Testis (tissue), 3 donors: Measurements from ENCODE around the gene SLC39A13. TPM values are rescaled to one million over a fixed set of nuclear protein-coding genes. Genes with fewer than 3 reads are reported as not detected.

Experiments
- DNase-seq: peaks from one replicate; pipeline ENCODE4 v3.0.0-alpha.2; 2019
- H3K27ac ChIP-seq, 2 donors: fragments of 200-600 bp; sonication (generic); one replicate each; pipeline ENCODE4 v1.5.1; 2019
- H3K27me3 ChIP-seq: fragments of 200-600 bp; sonication (generic); one replicate; pipeline ENCODE4 v1.5.1; 2019
- H3K36me3 ChIP-seq: fragments of 200-600 bp; sonication (generic); one replicate; pipeline ENCODE4 v1.5.1; 2017; ENCODE audit warnings: low read depth; ENCODE audit errors: missing control alignments
- H3K4me1 ChIP-seq: fragments of 200-600 bp; sonication (generic); one replicate; pipeline ENCODE4 v1.5.1; 2019
- H3K4me3 ChIP-seq, 2 donors: fragments of 200-600 bp; sonication (generic); one replicate each; pipeline ENCODE4 v1.5.1; 2017 to 2019
- H3K9me3 ChIP-seq: fragments of 200-600 bp; sonication (generic); one replicate; pipeline ENCODE4 v1.5.1; 2017
- CTCF ChIP-seq, 3 experiments: fragments of 450-650 bp in 2 of 3; fragments of 200-600 bp in 1 of 3; sonication (generic) in 1 of 3; IDR thresholded peaks; one replicate each; pipeline ENCODE4 v1.5.1; 2016 to 2019; ENCODE audit warnings: antibody characterized with exemption in 3 of 3, mild to moderate bottlenecking in 2 of 3, moderate library complexity in 1 of 3
- POLR2A ChIP-seq: fragments of 450-650 bp; IDR thresholded peaks from one replicate; pipeline ENCODE4 v1.6.1; 2017; ENCODE audit warnings: antibody characterized with exemption, mild to moderate bottlenecking, moderate library complexity
- WGBS, 2 donors: methylation state at CpG; one replicate each; pipeline ENCODE4 v1.1.5; 2018; 5-methylcytosine and 5-hydroxymethylcytosine counted together
- intact Hi-C: fragments of 100-400 bp; cut with DNase I; formaldehyde crosslinking; loops from one replicate; pipeline ENCODE4 v1.15.1; 2023; ENCODE audit warnings: low total_unique reads
- polyA plus RNA-seq: library from polyadenylated mRNA; stranded (reverse); fragments of 350-450 nt; fragmentation: Illumina TruSeq; extraction: RNeasy Lipid Tissue Mini Kit (QIAGEN cat#74804); gene quantifications from one replicate; pipeline ENCODE4 v1.2.3, GENCODE V29; 2014; ENCODE audit warnings: low read depth, low replicate concordance; ENCODE audit not compliant: insufficient read depth
- total RNA-seq, 2 donors: library from RNA; depleted of rRNA; stranded (reverse); fragments of >200 nt; gene quantifications; one replicate each; pipeline ENCODE4 v1.2.3, GENCODE V29; 2016

SLC39A13 gene
- total and polyA plus RNA-seq, 3 donors from 2014 or later, result 95.1 to 99.2 (median 98.1) TPM

- H3K27me3 ChIP-seq, result no peaks in the 10 kb centered on the region
- intact Hi-C loops, result loop anchor here (10.0 kb wide), 1 partner anchor 81 kb away; no protein-coding TSS in a partner anchor
- H3K9me3 ChIP-seq, result no peaks in the 10 kb centered on the region
- WGBS, 2 donors, result 43 to 58% methylated on average over 13 to 19 of the region's 19 CpGs
- peak; percentile 89 for DNase-seq
- H3K36me3 ChIP-seq, result no peaks in the 10 kb centered on the region
- H3K27ac ChIP-seq, result no peak overlapping the region
- TF ChIP-seq POLR2A (no peak), CTCF (IDR thresholded peaks at IDR 0.05) (peak; percentile 78 to 89 (median 88))
- H3K4me3 ChIP-seq, result no peak overlapping the region
- no peaks in the 10 kb centered on the region for H3K4me1 ChIP-seq
Measured at GRCh38 chr11:47373876-47374719, 34.3 kb upstream of the SLC39A13 start.

GRCh38 chr11:47374720-47375019 lies 33.7 kb upstream of the SLC39A13 start:
- TF ChIP-seq POLR2A (no peak), CTCF (IDR thresholded peaks at IDR 0.05) (no peak)
- no peaks in the 10 kb centered on the region for H3K36me3 ChIP-seq
- no peaks in the 10 kb centered on the region for H3K9me3 ChIP-seq
- no peaks in the 10 kb centered on the region for H3K4me1 ChIP-seq
- WGBS, 2 donors, result 85% methylated on average over 3 to 5 of the region's 5 CpGs
- no peak overlapping the region for H3K4me3 ChIP-seq
- no peaks in the 10 kb centered on the region for H3K27me3 ChIP-seq
- no peak for DNase-seq
- no peak overlapping the region for H3K27ac ChIP-seq
- intact Hi-C loops, result loop anchor here (10.0 kb wide), 1 partner anchor 80 kb away; no protein-coding TSS in a partner anchor

DNA sequence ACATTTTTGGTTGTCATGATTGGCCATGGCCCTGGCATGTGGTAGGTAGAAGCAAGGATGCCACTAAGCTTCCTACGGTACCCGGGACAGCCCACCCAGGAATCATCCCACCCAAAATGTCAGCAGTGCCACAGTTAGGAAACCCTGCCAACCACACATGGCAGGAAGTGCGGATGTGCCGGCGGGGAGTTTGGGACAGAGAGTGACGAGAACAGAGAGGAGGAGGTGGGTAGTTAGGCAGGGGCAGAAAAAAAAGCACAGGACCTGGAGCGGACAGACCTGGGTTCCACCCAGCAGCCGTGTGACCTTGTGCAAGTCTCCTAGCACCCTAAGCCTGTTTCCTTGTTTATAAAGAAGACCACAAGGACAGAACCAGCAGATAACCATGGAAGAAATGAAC lies 33.4 kb upstream of the SLC39A13 start:
- no peaks in the 10 kb centered on the region for H3K9me3 ChIP-seq
- 89% methylated on average over 8 of the region's 8 CpGs for WGBS, 2 donors
- no peaks in the 10 kb centered on the region for H3K36me3 ChIP-seq
- intact Hi-C loops, result loop anchor here (10.0 kb wide), 1 partner anchor 80 kb away; no protein-coding TSS in a partner anchor
- no peak for DNase-seq
- no peaks in the 10 kb centered on the region for H3K4me1 ChIP-seq
- no peak for TF ChIP-seq POLR2A
- no peak for TF ChIP-seq CTCF (IDR thresholded peaks at IDR 0.05)
- no peaks in the 10 kb centered on the region for H3K27me3 ChIP-seq
- H3K27ac ChIP-seq, result no peak overlapping the region
- no peak overlapping the region for H3K4me3 ChIP-seq

DNA sequence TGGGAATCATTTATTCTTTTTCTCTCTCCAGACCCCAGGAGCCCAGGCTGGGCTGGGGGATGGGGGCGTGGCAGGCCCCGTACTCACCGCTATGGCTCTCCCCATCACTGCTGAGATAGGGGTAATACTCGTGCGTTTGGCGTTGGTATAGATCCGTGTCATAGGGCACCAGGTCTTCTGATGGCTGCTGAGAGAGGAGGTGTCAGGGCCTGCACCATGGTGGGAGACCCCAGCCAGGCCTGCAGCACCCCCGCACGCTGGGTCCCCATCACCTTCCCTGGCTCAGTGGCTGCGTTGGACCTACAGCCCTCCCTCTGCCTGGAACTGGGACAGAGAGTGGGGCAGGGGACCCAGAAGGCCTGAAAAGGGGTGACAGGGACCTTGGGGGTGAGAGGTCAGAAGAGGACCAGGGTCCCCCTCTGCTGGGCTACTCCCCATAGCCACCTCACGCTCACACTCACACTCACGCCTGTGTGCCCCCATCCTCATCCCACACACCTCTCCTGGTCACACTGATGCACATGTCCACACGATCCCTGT lies 32.8 kb upstream of the SLC39A13 start:
- 84 to 87% methylated on average over 13 of the region's 13 CpGs for WGBS, 2 donors
- DNase-seq, result no peak
- H3K4me1 ChIP-seq, result no peaks in the 10 kb centered on the region
- H3K4me3 ChIP-seq, result no peak overlapping the region
- no peaks in the 10 kb centered on the region for H3K27me3 ChIP-seq
- intact Hi-C loops, result loop anchor here (10.0 kb wide), 1 partner anchor 79 kb away; no protein-coding TSS in a partner anchor
- TF ChIP-seq CTCF (IDR thresholded peaks at IDR 0.05), result no peak
- TF ChIP-seq POLR2A, result no peak
- H3K36me3 ChIP-seq, result no peaks in the 10 kb centered on the region
- no peaks in the 10 kb centered on the region for H3K9me3 ChIP-seq
- H3K27ac ChIP-seq, result no peak overlapping the region
